Midbrain (tissue), 1 donor: ENCODE measurements around the gene PERP.
"Not testable (repeated sequence)": the region's sequence is repeated elsewhere in the genome, so short reads cannot be mapped to it uniquely, and the experiment has no call there.

Experiments used
- DNase-seq: peaks from one replicate; lab custom pipeline; 2025; lab: John Stamatoyannopoulos, UW

The PERP gene

GRCh38 chr6:138105446-138105845 lies 1.8 kb downstream of the PERP start:
- no peak for DNase-seq

GRCh38 chr6:138104618-138105213 lies 2.5 kb downstream of the PERP start:
- DNase-seq, result no peak

- DNase-seq, result no peak
These were observed 3.3 kb downstream of the PERP start for GRCh38 chr6:138103871-138104270.

- DNase-seq, result no peak
These were observed 5.1 kb downstream of the PERP start for GRCh38 chr6:138101946-138102731.

GRCh38 chr6:138099832-138100231 lies 7.4 kb downstream of the PERP start:
- DNase-seq, result no peak

GRCh38 chr6:138098306-138098705 lies 8.9 kb downstream of the PERP start:
- DNase-seq, result no peak

GRCh38 chr6:138094260-138094659 lies 13.0 kb downstream of the PERP start:
- DNase-seq, result no peak

- no peak for DNase-seq
These were observed 13.6 kb downstream of the PERP start for GRCh38 chr6:138093632-138094031.

- no peak for DNase-seq
These were observed 14.5 kb downstream of the PERP start for GRCh38 chr6:138092686-138093085.

- no peak for DNase-seq
These were observed 17.9 kb downstream of the PERP start for GRCh38 chr6:138089325-138089724.

- no peak for DNase-seq
These were observed 18.9 kb downstream of the PERP start for GRCh38 chr6:138088326-138088762.

GRCh38 chr6:138087593-138088325 lies 19.5 kb downstream of the PERP start:
- DNase-seq, result no peak

GRCh38 chr6:138086573-138087196 lies 20.5 kb downstream of the PERP start:
- DNase-seq, result no peak

- no peak for DNase-seq
These were observed 21.4 kb downstream of the PERP start for GRCh38 chr6:138085839-138086222.

- DNase-seq, result no peak
These were observed 22.0 kb downstream of the PERP start for GRCh38 chr6:138084904-138085838.

- no peak for DNase-seq
These were observed 25.0 kb downstream of the PERP start for GRCh38 chr6:138082232-138082631.

- DNase-seq, result not testable (repeated sequence)
These were observed 27.7 kb downstream of the PERP start for GRCh38 chr6:138079556-138079955.

- no peak for DNase-seq
These were observed 28.7 kb downstream of the PERP start for GRCh38 chr6:138078491-138078890.

- DNase-seq, result no peak
These were observed 34.0 kb downstream of the PERP start for GRCh38 chr6:138073264-138073663.

GRCh38 chr6:138063726-138064125 lies 43.5 kb downstream of the PERP start:
- DNase-seq, result no peak

- no peak for DNase-seq
These were observed 52.2 kb downstream of the PERP start for GRCh38 chr6:138054982-138055381.
